ENCODE results near the gene OBSCN. TPM values are rescaled to one million over a fixed set of nuclear protein-coding genes. Genes with fewer than 3 reads are reported as not detected.

The OBSCN gene
- total RNA-seq, 1 experiment from 2014 or later, result 33.3 TPM

DNA sequence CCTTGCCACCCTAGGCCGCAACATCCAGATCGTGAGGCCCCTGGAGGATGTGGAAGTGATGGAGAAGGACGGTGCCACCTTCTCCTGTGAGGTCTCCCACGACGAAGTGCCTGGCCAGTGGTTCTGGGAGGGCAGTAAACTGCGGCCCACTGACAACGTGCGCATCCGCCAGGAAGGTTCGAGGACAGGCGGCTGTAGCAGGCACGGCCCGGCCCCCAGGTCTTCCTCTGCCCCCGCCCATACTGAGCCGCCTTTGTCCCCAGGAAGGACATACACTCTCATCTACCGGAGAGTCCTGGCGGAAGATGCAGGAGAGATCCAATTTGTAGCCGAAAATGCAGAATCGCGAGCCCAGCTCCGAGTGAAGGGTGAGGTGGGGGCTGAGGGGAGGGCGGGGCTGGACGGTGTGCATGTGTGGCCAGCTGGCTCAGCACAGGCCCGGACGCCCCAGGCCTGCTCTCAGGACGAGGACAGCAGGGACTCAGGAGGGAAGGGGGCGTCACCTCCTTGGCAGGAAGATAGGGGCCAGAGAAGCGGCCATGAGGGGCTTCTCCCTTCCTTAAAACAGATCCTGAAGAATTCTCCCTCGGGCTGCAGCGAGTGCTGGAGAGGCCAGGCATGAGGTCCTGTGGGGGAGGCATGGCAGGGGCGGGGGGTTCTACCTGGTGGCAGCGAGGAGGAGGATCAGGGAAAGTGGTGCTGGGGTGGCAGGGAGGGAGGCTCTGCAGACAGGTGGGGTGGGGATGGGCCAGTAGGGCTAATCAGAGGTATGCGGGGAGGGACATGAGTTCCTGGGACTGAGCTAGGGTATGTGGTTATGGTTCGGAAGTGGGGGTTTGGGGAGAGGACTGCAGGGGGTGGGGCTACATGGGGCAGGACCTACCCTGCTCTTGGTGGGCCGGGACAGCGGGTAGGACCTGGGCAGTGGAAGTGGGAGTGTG is 69.9 kb downstream of the OBSCN start:
- no peak overlapping the region for H3K14ac ChIP-seq (ENCODE audit: insufficient read depth, low read length)
- no CpG with 5 or more reads among the region's 36 CpGs for whole genome bisulfite sequencing (ENCODE audit: extremely low coverage, insufficient read length, low lambda C conversion rate)
- DNase-seq, result no peak
- H3K9me3 ChIP-seq (ENCODE audit: control insufficient read depth, low read depth, low read length), result no peaks in the 10 kb centered on the region
- H3K27ac ChIP-seq (ENCODE audit: insufficient read length, low read depth, low read length), result no peak overlapping the region
- H3K27ac Mint-ChIP-seq, result no peak overlapping the region
- TF ChIP-seq, protein P1, sequence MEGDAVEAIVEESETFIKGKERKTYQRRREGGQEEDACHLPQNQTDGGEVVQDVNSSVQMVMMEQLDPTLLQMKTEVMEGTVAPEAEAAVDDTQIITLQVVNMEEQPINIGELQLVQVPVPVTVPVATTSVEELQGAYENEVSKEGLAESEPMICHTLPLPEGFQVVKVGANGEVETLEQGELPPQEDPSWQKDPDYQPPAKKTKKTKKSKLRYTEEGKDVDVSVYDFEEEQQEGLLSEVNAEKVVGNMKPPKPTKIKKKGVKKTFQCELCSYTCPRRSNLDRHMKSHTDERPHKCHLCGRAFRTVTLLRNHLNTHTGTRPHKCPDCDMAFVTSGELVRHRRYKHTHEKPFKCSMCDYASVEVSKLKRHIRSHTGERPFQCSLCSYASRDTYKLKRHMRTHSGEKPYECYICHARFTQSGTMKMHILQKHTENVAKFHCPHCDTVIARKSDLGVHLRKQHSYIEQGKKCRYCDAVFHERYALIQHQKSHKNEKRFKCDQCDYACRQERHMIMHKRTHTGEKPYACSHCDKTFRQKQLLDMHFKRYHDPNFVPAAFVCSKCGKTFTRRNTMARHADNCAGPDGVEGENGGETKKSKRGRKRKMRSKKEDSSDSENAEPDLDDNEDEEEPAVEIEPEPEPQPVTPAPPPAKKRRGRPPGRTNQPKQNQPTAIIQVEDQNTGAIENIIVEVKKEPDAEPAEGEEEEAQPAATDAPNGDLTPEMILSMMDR (conservative IDR thresholded peaks at IDR 0.05), result no peak
- no peak overlapping the region for H3K4me3 Mint-ChIP-seq
- H3K4me1 Mint-ChIP-seq, result peaks cover 2 to 3% of the 10 kb centered on the region in 2 experiments; a peak in 2 of 4 replicates
- no peak overlapping the region for H3K56ac ChIP-seq (ENCODE audit: insufficient read length, low read depth, low read length)
- peaks cover 5 to 29% (median 17%) of the 10 kb centered on the region in 3 experiments; a peak in 6 of 7 replicates for H3K36me3 Mint-ChIP-seq (ENCODE audit: insufficient read depth in 1 of 3, low read depth in 3 of 3)
- no peak overlapping the region for H3K4ac ChIP-seq (ENCODE audit: low read depth, low read length)
- no peak overlapping the region for H2BK20ac ChIP-seq (ENCODE audit: low read depth, low read length, poor library complexity, severe bottlenecking)
- H3K79me1 ChIP-seq (ENCODE audit: insufficient read depth, low read depth, low read length, poor library complexity, severe bottlenecking), result no peaks in the 10 kb centered on the region
- no peaks in the 10 kb centered on the region for H3K79me2 ChIP-seq (ENCODE audit: insufficient read depth, low read length)
- H3K4me2 ChIP-seq (ENCODE audit: insufficient read depth, insufficient read length, low read length), result no peak overlapping the region
- no peak overlapping the region for H2AK5ac ChIP-seq (ENCODE audit: insufficient read length, low read length)
- no peak overlapping the region for H4K8ac ChIP-seq (replicated peaks; ENCODE audit: insufficient read length, low read depth, low read length)
- H3T11ph ChIP-seq (ENCODE audit: low read length), result no peak overlapping the region
- no peak overlapping the region for H2AFZ ChIP-seq (ENCODE audit: low read length)
- no peaks in the 10 kb centered on the region for H3K4me1 ChIP-seq (ENCODE audit: insufficient read depth, low read length)
- peaks cover 8% of the 10 kb centered on the region for H3K27me3 Mint-ChIP-seq (ENCODE audit: low read depth)
- no peaks in the 10 kb centered on the region for H4K20me1 ChIP-seq (ENCODE audit: control insufficient read depth, insufficient read depth, insufficient read length)
- no peak overlapping the region for H2BK120ac ChIP-seq (ENCODE audit: low read depth, low read length, poor library complexity, severe bottlenecking)
- H2BK5ac ChIP-seq (ENCODE audit: insufficient read length, low read length), result no peak overlapping the region
- no peak overlapping the region for H4K5ac ChIP-seq (ENCODE audit: insufficient read length, low read depth, low read length)
- H3K27me3 ChIP-seq (ENCODE audit: insufficient read depth, low read length), result no peaks in the 10 kb centered on the region
- H3K9ac ChIP-seq (ENCODE audit: extremely low read depth, insufficient read length, low read length), result no peak overlapping the region
- no peak overlapping the region for H4K91ac ChIP-seq (ENCODE audit: insufficient read length, low read depth, low read length)
- no peak overlapping the region for H3K18ac ChIP-seq (ENCODE audit: insufficient read length, low read depth, low read length)
- H3K23ac ChIP-seq (ENCODE audit: insufficient read length, low read depth, low read length), result no peak overlapping the region
- no peaks in the 10 kb centered on the region for H3K9me3 Mint-ChIP-seq
- H3K23me2 ChIP-seq (ENCODE audit: insufficient read length, low read depth, low read length, poor library complexity, severe bottlenecking), result peaks cover 6% of the 10 kb centered on the region
- H2BK12ac ChIP-seq (ENCODE audit: insufficient read length, low read depth, low read length), result no peak overlapping the region
- H2BK15ac ChIP-seq (ENCODE audit: low read depth, low read length), result no peak overlapping the region

Data from H9 (cell line).